GM12892 (cell line): ENCODE measurements around the gene RDH8.

ENCODE experiments used
- POLR2A ChIP-seq: IDR thresholded peaks from 2 replicates; pipeline ENCODE4 v1.6.1; 2011; ENCODE audit warnings: low read depth, low read length, control low read depth
- TAF1 ChIP-seq: IDR thresholded peaks from 2 replicates; pipeline ENCODE4 v1.6.1; 2011; ENCODE audit warnings: low read depth, mild to moderate bottlenecking, control low read depth, low read length, borderline replicate concordance

- no peak for TF ChIP-seq POLR2A
- no peak for TF ChIP-seq TAF1
Measured at GRCh38 chr19:10001899-10002298, 11.4 kb upstream of the RDH8 start.
